ENCODE measurements around the gene TEX51.

GRCh38 chr2:126893153-126893552 is 5.5 kb upstream of the TEX51 start:
- no peak for TF ChIP-seq ZFP3 (CRISPR knock-in tag; IDR thresholded peaks at IDR 0.05)
- TF ChIP-seq RARB (CRISPR knock-in tag; IDR thresholded peaks at IDR 0.05) = no peak
- TF ChIP-seq ZFP30 (CRISPR knock-in tag; IDR thresholded peaks at IDR 0.05) = no peak
- no peak for TF ChIP-seq ZNF70 (CRISPR knock-in tag; IDR thresholded peaks at IDR 0.05)
- no peak for TF ChIP-seq PATZ1 (CRISPR knock-in tag; IDR thresholded peaks at IDR 0.05; ENCODE audit: borderline replicate concordance)
- TF ChIP-seq OSR1 (CRISPR knock-in tag; IDR thresholded peaks at IDR 0.05) = no peak
- no peak for TF ChIP-seq ZNF8 (CRISPR knock-in tag; IDR thresholded peaks at IDR 0.05)
- TF ChIP-seq SNAI2 (CRISPR knock-in tag; IDR thresholded peaks at IDR 0.05) = no peak
- no peak for TF ChIP-seq CSRNP3 (CRISPR knock-in tag; IDR thresholded peaks at IDR 0.05)

Measured in SK-N-SH treated with all-trans-retinoic acid at 6 μM for 48 hours (cell line).